ENCODE measurements around the gene TMEM238L. TPM values are rescaled to one million over a fixed set of nuclear protein-coding genes. Genes with fewer than 3 reads are reported as not detected.

Gene TMEM238L
- total RNA-seq, 1 donor from 2014 or later: not detected

DNA sequence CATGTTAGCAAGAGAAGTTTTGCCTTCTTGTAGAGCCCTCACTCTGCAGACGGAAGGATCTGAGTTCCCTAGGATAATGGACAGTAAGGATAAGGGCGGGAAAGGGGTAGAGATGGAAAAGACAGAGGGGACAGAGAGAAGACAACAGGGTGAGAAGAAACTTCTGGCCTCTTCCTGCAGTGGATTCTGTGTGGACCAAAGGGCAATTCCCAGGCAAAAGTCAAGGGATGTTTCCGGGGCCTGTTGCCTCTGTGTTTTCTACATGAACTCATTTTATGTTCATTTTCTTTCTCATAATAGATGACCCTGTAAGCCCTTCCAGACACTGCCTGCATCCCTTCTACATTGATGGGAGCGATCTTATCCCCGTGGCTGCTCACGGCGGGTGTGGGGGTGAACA, 647 bp upstream of the TMEM238L start:
- no peak for DNase-seq

DNA sequence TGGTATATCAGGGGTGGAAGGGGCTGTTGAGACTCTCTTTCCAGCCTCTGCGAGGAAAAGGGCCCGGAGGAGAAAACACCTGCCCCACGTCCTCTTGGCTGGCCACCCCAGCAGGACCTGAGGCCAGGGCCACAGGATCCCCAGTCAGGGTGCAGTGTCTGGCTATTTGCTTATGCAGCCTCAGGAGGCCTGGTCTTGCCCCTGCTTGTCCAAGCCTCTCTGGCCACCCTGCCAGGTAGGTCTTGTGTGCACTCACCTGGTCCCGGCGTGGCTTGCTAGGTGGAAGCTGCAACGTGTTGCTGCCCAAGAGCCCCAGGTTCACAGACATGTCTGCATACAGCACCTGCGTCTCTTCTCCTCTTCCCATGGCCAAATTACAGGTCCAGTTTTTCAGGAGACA, 549 bp downstream of the TMEM238L start:
- no peak for DNase-seq

DNA sequence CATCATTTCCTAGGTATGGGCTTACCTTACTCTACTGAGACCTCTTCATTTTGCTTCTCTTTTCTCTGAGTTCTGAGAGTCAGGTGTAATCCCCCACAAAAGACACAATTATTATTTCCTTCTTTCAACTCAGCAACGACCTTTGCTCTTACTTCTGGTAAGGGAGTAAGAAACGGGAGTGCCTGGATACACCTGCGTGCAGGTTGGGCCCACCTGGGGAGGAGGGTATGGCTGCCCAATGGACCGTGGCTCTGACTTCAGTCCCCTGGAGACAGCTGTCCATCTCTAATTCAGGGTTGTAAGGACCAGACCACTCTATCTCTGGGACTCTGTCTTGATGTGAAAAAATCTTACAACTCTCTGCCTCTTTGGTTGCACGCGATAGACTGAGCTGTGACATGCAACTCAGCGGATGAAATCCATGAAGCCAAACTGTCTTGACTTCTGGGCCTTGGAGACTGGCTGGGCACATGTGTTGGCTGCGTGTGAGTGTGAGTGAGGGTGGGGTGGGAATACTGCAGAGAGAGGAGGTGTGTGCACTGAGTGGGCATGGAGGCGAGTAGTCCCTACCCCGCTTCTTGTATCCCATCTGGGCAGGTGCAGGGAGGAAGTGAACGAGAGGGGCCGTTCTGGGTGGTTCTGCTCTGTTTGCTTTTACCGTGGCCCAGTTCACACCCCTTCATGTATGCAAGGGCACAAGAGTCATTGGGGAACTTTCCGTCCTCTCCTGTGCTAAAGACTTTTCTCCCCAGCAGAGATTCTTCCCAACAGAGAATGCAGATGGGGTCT, 1.2 kb downstream of the TMEM238L start:
- DNase-seq: no peak

DNA sequence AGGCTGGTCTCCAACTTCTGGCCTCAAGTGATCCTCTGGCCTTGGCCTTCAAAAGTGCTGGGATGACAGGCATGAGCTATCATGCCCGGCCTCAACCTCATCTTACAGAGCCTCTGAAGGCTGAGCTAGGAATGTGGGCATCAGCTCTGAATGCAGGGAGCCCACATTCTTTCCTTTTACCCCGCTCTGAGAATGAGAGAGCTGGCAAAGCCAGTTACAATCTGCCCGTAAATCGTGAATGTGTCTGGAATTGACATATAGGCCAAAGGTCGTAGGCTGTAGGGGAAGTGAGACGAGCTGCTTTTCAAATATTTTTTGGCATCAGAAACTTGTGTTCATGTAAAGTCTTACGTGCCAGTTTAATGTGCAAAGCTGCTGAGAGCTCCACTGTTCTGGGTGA, 4.5 kb downstream of the TMEM238L start:
- no peak for DNase-seq

DNA sequence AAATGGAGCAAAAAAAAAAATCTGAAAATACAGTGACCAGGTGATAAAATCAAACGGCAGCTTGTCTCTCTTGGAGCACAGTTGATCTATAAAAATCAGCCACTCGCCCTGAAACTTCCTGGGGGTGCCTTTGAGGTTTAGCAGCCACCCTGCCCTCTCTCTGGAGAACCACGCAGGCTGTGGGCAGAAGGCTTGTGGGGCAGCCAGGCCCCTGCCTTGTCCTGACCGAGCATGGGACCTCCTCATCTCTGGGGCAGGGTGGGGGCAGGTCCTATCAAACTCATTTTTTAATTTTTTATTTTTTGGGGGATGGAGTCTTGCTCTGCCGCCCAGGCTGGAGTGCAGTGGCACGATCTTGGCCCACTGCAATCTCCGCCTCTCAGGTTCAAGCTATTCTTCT, 5.0 kb downstream of the TMEM238L start:
- DNase-seq: no peak

DNA sequence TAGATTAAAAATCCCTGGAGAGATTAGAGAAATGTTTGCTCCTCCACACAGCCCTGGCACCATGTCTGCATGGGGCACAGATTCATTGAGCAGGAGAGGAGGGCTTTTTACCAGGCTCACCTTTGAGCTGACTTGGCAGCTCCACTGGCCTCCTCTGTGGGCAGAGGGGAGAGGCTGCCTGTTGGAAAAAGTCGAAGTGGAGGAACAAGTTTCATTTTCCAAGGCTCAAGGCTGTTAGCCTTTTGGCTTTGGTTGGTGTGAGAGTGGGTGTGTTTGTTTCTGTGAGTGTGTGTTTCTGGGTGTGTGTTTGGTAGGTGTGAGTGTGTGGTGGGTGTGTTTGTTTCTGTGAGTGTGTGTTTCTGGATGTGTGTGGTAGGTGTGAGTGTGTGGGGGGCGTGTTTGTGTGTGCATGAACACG, 5.6 kb downstream of the TMEM238L start:
- DNase-seq: no peak

DNA sequence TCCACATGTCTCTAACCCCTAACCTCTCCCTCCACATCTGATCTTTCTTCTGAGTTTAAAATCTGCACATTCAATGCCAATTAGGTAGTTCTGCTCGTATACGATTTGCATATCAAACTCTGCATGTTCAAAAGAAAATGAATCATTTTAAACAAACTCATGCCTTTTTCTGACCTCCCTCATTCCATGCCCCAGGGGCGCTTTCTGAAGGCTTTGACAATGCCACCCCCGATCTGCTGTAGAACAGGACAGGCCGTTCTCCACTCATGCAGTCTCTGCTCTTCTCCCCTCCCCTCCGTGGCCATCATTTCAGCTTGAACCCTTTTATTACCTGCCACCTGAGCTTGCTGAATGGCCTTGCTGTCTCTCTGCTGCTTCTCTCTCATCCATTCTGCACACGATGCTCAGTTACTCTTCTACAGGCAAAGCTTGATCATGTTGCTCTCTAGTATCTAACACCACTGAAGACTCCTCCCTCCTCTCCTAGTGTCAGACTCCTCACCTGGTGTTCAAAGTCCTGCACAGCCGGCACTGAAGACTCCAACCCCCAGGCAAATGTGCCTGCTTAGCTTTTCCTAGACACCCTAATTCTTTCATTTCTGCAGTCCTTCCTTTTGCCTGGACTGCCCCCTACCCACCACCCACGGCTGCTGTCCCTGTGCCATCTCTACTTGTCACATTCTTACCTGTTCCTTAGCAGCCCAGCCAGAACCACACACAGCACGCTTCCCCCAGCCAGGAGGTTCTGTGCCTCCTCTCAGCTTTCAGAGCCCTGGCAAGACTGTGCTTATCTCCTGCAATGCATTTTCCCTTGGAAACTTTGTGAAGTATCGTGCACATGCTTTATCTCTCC, 6.2 kb downstream of the TMEM238L start:
- DNase-seq: no peak

DNA sequence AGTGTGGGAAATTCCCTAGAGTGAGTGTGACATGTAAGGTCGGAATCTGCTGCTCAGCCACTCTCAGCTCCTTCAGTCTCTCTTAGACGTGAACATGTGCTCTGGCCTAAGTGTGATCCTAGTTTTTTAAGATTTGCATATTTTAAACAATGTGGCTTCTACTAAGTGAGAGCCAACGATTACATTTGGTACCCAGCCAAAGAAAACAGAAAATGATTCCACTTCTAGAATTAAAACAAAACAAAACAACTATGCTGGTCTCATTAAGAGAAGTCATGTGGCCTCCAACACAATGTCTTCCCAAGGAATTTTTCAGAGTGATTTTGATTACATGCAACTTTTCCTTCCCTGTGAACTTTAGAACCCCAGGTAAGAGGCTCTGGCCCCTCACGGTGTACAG, 10.1 kb downstream of the TMEM238L start:
- no peak for DNase-seq

DNA sequence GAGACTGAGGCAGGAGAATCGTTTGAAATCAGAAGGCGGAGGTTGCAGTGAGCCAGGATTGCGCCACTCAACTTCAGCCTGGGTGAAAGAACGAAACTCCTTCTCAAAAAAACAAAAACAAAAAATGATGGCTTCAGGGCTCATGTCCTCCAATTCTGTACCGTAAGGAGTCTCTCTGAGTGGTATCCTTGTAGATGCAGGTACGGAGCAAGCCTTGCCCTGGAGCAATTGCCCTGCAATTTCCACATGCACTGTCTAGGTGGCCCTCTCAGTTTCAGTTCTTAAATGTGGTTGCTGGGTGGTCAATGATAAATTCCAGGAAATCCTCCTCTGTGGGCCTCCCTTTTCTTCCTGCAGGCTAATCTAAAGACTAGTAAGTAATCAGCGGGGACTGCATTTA, 10.6 kb downstream of the TMEM238L start:
- no peak for DNase-seq

DNA sequence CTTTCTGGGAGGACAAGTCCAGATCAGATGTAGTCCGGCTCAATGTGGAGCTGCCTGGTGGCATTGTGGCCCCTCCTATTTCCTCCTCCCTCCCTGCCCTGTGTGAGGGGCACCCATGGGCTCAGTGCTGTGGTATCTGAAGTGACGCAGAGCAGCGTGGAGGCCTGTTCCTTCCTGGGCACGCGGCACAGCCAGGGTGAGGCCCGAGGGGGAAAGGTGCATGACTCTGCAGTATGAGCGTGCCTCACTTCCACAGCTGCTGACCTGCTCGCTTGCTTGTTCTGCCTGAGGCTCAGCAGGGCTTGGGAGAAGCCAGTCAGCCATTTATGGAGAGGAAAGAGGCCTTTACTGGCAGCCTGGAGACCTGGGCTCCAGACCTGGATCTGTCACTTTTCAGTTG, 11.7 kb downstream of the TMEM238L start:
- DNase-seq: no peak

DNA sequence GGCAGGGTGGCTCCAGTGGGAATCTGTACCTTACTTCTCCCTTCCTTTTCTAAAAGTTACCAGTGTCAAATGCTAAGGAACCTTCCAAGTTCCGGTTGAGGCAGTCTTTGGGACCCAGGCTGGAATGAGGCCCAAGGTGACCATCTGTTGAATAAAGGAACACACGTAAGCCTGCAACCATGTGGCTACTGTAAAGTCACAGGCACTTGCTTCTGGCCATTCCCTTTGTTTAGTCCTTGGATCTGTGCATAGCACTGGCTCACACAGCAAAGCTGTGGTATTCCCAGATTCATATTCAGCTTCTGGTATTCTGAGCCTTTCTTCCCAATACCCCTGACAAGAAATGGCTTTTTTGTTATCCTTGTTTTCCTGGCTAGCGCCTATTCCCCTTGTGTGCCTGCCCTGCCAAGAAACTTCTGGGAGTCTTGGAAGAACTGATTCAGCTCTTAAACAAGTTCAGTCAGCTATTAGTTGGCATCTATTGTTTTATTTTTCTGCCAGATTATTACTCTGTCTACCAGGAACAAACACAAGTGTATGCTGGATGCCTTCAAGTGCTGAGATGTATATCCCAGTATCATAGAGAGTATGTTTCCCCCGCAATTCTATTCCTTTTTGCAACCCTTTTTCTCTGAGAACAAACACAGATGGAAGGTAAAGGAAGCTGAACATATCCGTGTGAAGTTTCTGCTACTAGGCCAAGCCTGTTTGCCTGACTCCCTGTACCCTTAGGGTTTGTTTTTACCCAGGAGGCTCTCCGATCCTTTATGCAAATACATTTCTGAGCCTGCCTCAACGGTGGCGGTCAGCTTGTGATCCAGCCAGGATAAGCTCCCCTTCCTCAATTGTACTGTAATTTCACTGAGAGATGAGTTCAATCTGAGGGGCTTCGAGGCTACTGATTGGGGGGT, 13.2 kb downstream of the TMEM238L start:
- peak; percentile 37 for DNase-seq

DNA sequence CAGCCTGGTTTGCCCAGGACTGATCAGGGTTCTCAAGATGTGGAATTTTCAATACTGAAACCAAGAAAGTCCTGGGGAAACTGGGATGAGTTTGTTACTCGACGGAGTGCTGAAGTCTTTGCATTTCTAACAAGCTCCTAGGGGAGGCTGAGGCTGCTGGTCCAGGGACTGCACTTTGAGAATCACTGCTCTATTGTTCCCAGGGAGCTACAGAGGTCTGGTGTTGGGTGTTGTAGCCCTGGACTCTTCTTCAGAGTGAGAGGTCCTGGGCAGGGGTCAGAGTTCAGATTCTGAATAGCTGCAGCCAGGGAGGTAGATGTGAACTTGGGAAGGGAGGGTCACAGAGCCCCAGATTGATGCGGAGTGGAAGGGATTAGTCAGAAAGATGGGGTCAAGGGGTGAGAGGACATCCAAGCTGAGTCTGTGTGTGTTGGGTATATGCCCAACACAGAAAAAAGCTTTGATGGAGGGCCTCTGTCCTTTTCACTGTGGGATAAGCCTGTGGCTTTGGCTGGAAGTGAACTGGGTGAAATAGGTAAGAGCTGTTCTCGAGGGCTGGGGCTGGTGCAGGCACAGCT, 14.1 kb downstream of the TMEM238L start:
- DNase-seq: no peak

DNA sequence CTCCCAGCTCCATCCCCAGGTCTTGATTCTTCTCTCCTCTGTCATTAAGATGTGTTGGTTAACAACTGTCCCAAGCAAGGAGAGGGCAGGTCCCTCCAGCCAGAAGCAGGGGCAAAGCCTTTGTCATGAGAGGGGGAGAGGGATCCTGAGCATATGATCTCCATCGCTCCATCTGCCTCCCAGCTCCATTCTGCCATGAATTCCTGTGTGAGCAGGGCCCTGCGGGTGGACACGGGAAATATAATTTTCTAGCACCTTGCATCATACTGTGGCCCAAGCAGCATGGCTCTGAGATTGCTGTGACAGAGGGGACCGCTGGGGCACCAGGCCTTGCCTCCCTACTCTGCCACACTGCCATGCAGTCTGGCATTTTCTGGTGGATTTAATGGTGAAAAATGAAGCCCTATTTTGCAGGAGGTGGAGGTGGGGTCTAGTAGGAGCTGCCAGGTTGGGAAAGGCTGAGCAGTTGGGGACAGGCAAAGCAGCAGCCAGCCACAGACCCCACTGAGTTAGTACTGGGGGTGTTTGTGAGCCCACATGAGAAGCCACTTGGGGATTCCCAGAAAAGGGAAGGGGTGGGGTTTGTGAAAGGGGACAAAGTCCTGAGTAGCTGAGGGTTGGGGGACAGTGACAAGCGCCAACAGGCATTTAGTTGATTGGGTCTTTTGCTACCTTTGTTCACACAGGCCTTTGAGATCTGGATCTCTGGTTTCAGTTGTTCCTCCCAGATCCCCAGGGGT, 16.4 kb downstream of the TMEM238L start:
- no peak for DNase-seq

DNA sequence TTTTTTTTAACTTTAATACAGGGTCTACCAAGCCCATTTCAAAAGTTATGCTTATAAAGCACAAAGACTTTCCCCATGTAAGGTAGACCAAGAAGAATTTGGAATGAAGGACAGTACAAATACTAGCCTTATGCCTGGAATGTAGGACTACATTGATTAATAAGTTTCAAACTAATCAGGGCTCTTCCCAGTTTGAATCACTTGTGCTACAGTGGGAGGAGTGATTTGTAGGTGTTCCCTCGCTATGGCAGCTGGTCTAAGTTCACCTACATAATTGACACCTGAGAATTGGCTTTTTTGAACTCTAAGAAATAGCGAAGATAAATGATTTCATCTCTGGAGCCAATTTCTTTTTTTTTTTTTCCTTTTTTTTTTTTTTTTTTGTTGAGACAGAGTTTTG, 18.6 kb downstream of the TMEM238L start:
- DNase-seq: no peak

DNA sequence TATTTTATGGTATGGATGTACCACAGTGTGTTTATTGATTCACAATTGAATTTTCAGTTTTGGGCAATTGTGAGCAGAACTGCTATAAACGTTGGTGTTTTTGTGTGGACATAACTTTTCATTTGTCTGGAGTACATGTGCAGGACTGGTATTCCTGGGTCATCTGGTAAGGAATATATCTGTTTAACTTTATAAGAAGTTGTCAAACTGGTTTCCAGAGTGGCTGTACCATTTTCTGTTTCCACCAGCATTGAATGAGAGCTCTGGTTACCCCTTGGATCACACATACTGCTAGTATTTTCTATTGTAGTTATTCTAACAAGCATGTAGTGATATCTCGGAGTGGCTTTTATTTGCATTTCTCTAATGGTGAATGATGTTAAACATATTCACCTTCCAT, 24.3 kb downstream of the TMEM238L start:
- no peak for DNase-seq

DNA sequence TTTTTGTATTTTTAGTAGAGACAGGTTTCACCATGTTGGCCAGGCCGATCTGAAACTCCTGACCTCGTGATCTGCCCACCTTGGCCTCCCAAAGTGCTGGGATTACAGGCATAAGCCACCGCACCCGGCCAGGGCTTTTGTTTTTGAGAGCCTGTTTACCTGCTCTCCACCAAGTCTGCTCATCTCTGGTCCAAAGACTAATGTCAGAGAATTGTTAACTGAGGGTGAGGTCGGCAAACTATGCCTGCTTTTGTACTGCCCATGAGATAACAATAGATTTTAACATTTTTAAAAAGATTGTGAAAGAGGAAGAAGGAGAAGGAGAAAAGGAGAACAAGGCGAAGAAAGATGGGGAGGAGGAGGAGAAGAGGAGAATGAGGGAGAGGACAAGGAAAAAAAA, 26.0 kb downstream of the TMEM238L start:
- no peak for DNase-seq

DNA sequence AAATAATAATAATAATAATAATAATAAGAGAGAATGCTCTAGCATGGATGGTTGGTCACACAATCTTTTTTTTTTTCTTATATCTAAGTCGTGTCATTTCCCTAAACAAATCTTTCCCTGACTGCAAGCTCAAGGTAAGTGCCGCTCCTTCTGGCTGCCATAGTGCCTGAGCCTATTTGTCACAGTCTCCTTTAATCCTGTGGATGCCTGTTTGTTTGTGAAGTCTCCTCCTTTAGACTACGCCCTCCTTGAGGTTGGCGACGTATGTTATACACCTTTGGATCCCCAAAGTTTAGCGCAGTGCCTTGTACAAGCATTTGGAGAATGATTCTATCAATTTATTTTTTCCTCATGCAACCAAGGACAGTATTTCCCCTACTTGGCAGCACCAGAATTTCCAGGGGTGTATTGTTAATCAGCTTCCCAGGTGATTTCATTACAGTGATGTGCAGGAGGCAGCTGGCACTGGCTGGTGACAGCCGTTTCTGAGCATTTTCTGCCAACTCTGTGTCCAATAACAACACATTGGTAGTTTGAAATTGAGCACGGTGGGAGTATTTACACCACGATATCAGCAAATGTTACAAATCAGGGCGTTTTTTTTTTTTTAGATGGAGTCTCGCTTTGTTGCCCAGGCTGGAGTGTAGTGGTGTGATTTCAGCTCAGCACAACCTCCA, 26.6 kb downstream of the TMEM238L start:
- no peak for DNase-seq

DNA sequence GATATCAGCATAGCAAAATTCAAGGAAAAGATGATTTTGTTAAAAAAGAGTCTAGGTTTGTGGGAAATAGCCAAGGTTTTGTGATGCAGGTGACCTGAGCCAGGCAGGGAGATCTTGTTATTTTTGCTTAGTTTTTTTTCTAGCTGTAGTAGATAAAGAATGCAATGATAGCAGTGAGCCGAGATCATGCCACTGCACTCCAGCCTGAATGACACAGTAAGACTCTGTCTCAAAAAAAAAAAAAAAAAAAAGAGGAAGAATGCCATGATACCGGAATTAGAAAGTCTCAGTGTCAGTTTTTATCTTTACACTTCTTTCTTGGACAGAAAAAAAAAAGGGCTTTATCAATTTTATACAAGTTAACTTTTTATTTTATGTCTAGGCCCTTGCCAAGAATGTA, 27.5 kb downstream of the TMEM238L start:
- DNase-seq: no peak

DNA sequence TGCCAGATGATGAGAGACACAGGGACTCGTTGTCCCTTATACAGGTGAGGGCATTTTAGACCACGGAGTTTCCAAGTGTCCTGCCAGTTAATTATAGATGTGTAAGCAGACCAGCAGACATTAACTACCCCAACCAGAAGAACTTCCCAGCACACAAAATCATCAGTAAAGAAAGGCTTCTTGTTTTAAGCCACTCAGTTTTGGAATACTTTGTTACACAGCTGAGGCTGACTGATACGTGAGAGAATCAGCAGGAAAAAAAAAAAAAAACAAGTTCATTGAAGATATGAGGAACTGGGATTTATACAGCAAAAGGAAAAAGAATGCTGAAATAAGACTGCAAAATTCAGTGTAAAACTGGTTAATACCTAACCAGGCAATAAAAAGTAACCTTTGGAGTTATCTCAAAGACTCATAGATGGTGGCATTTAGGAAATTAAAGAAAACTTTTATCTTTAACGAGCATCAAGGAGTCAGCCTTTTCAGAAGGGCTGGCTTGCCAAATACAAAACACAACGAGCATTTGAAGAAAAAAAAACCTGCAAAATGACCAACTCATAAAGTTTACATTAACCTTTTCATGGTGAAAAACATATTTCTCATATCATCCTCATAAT, 28.1 kb downstream of the TMEM238L start:
- no peak for DNase-seq

DNA sequence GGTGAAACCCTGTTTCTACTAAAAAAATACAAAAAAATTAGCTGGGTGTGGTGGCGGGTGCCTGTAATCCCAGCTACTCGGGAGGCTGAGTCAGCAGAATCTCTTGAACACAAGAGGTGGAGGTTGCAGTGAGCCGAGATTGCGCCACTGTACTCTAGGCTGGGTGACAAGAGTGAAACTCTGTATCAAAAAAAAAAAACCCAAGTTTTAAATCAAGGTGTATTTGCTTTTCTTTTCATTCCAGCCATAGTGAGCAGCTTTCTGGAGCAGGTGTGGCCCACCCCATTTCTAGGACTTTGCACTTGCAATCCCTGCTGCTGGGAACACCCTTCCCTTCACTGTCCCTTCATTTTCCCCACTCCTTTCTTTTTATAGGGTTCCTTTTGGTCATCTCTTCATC, 28.8 kb downstream of the TMEM238L start:
- DNase-seq: no peak

Data from tongue (tissue), 2 donors.